ENCODE data around the gene ERF. TPM values are rescaled to one million over a fixed set of nuclear protein-coding genes. Genes with fewer than 3 reads are reported as not detected.
A peak's percentile ranks its signal among the peaks of the same experiment; 100 is the strongest.

Gene ERF
- total RNA-seq, 1 donor from 2014 or later: 11.6 TPM

DNA sequence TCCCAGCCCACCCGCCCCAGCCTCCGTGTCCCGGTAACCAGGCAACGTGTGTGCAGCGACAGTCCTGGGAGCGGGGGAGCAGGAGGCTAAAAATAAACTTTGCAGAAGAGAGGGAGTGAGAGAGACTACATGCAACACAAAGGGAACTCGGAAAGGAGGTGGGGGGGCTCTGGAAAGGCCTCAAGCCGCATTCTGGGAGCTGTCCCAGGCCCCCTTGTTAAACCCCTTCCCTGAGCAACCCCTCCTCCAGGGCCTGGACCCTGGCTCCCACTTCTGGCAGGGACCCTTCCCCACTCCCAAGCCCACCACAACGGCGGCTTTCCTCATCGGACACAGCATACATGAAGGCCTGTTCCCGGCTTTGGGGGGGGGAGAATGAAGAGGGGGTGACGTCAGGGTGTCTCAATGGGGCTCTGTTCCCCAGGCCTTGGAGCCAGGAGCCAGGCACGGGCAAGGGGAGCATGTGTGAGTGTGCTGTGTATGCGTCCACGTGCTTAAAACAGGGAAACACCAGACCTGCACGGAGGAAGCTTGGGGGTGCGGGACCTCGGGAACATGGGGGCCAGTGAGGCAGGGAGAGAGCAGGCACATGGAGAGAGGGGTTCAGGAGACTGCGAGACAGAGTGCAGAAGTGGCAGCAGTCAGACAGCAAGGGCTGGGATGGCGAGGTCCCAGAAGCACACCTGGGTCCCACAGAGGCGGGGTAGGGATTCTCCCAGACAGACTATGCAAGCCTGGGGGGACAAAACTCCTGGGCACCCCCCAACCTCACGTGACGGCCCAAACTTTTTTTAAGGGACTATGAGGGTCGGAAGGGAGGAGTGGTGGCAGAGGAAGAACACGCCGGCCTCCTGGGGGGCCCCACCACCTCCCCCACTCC, 2.3 kb downstream of the ERF start:
- DNase-seq (ENCODE audit: low read depth) (peak; percentile 43), FAIRE-seq (no peak)
- TF ChIP-seq CTCF (IDR thresholded peaks at IDR 0.05; ENCODE audit: insufficient read depth, low read length, severe bottlenecking): no peak
- Histone ChIP-seq H3K27me3 (ENCODE audit: control insufficient read depth, insufficient read depth, low read length) (no peaks in the 10 kb centered on the region), H3K4me3 (ENCODE audit: low read depth, low read length) (peak overlapping the region; percentile 76), H3K36me3 (ENCODE audit: control insufficient read depth, insufficient read depth, low read length) (peaks cover 14% of the 10 kb centered on the region)

DNA sequence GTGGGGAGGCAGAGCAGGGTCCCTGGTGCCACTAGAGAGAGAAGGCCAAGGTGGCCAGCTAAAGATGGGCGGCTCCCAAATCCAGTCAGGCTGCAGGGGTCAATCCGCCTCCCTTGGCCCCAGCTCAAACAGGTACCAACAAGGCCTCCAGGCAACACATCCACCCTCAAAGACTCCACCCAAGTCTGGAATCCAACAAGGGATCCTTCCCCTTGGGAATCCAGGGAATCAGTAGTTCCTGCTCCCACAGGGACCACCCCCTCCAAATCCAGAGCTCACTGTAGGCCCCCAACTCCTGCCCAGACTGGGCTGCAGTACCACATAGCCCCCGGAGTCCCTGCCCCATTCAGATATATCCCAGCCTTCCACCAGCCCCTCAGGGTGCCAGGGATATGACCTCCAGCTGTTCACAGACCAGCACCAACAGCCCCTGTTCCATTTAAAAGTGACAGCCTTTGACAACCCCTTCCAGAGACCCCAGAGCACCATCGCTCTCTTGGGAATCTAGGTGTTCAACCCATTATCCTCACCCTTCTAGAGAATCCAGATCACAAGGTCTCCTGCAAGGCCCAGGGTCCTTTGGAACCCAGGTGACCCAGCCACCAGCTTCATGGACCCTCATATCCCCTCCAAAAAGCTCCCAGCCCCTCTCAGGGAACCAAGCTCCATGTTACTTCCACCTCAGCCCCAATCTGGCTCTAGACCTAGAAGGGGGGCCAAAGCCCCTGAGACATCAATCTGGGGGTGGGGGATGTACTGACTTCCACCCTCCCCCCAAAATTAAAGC, 3.2 kb downstream of the ERF start:
- DNase-seq (ENCODE audit: low read depth) (no peak), FAIRE-seq (no peak)
- Histone ChIP-seq H3K36me3 (ENCODE audit: control insufficient read depth, insufficient read depth, low read length) (peaks cover 16% of the 10 kb centered on the region), H3K4me3 (ENCODE audit: low read depth, low read length) (no peak overlapping the region), H3K27me3 (ENCODE audit: control insufficient read depth, insufficient read depth, low read length) (no peaks in the 10 kb centered on the region)
- TF ChIP-seq CTCF (IDR thresholded peaks at IDR 0.05; ENCODE audit: insufficient read depth, low read length, severe bottlenecking): no peak

DNA sequence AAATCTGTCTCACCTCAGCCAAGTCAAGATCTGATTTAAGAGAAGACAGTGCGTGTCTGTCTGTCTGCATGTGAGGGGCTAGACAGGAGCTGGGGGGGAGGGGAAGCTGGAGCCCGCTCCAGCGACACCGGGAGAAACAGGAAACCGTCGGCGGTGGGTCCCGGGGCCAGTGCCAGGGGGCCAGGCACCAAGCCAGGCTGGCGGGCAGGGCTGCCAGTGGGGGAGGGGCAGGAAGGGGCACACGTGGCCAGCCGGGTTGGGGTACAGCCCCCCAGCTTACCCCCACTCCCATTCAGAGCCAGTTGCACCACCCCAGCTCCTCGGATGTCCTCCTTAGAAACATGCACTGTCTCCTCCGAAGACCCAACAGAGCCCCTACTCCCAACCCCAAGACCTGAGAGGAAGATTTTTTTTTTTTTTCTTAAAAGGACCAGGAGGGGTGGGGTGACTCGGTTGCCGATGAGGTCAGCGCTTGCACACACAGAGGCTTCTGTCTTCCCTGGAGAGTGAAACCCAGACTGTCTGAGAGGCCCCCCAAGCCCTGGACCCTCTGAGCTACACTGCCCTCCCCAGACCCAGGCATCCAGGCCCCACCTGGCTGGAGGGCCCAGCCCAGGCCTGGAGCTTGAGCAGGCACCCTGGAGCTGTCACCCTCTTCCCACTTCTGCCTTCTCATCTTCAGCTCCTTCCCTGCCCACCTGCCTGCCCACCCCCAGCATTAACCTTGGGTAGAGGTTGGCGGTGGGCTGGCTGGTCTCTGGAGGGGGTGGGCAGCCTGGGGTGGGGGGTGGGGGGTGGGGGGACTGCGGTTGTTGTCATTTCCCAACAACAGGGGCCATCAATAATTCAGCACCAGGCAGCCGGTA, 4.0 kb downstream of the ERF start:
- Histone ChIP-seq H3K27me3 (ENCODE audit: control insufficient read depth, insufficient read depth, low read length) (no peaks in the 10 kb centered on the region), H3K36me3 (ENCODE audit: control insufficient read depth, insufficient read depth, low read length) (peaks cover 16% of the 10 kb centered on the region), H3K4me3 (ENCODE audit: low read depth, low read length) (no peak overlapping the region)
- TF ChIP-seq CTCF (IDR thresholded peaks at IDR 0.05; ENCODE audit: insufficient read depth, low read length, severe bottlenecking): no peak
- no peak for DNase-seq (ENCODE audit: low read depth)
- no peak for FAIRE-seq

- Histone ChIP-seq H3K36me3 (ENCODE audit: control insufficient read depth, insufficient read depth, low read length) (peaks cover 16% of the 10 kb centered on the region), H3K4me3 (ENCODE audit: low read depth, low read length) (no peak overlapping the region), H3K27me3 (ENCODE audit: control insufficient read depth, insufficient read depth, low read length) (no peaks in the 10 kb centered on the region)
- FAIRE-seq (peak; percentile 13), DNase-seq (ENCODE audit: low read depth) (no peak)
- no peak for TF ChIP-seq CTCF (IDR thresholded peaks at IDR 0.05; ENCODE audit: insufficient read depth, low read length, severe bottlenecking)
Measured at GRCh38 chr19:42250183-42250665, 4.7 kb downstream of the ERF start.

GRCh38 chr19:42249769-42250168, 5.2 kb downstream of the ERF start:
- no peak for TF ChIP-seq CTCF (IDR thresholded peaks at IDR 0.05; ENCODE audit: insufficient read depth, low read length, severe bottlenecking)
- Histone ChIP-seq H3K27me3 (ENCODE audit: control insufficient read depth, insufficient read depth, low read length) (no peaks in the 10 kb centered on the region), H3K36me3 (ENCODE audit: control insufficient read depth, insufficient read depth, low read length) (peaks cover 16% of the 10 kb centered on the region), H3K4me3 (ENCODE audit: low read depth, low read length) (no peak overlapping the region)
- DNase-seq (ENCODE audit: low read depth) (no peak), FAIRE-seq (no peak)

All from bronchial epithelial cell (primary cell).